Spleen (tissue), 11 donors: ENCODE results near the gene FAM83G. TPM values are rescaled to one million over a fixed set of nuclear protein-coding genes. Genes with fewer than 3 reads are reported as not detected.
A peak's percentile ranks its signal among the peaks of the same experiment; 100 is the strongest.

Source experiments
- DNase-seq: peaks from one replicate; pipeline ENCODE4 v3.0.0-alpha.2; 2020
- H3K27ac ChIP-seq, 8 donors: fragments of 200-600 bp; sonication (generic) in 7 of 8; 1 replicate in 4 of 8; 2 replicates in 4 of 8; pipeline versions ENCODE4 v1.5.0 to v1.8.0; 2016 to 2021; ENCODE audit warnings: inconsistent platforms in 4 of 8, mild to moderate bottlenecking in 4 of 8, moderate library complexity in 1 of 8
- H3K27me3 ChIP-seq, 7 donors: fragments of 200-600 bp; sonication (generic) in 6 of 7; replicated peaks in 1 of 7; 1 replicate in 4 of 7; 2 replicates in 3 of 7; pipeline versions ENCODE4 v1.5.0 to v1.8.0; 2016 to 2021; ENCODE audit warnings: inconsistent platforms in 3 of 7, mild to moderate bottlenecking in 1 of 7
- H3K36me3 ChIP-seq, 6 donors: fragments of 200-600 bp; sonication (generic) in 5 of 6; 1 replicate in 4 of 6; 2 replicates in 2 of 6; pipeline versions ENCODE4 v1.5.0 to v1.8.0; 2016 to 2021; ENCODE audit warnings: inconsistent platforms in 2 of 6
- H3K4me1 ChIP-seq, 6 donors: fragments of 200-600 bp; sonication (generic) in 5 of 6; 1 replicate in 3 of 6; 2 replicates in 3 of 6; pipeline versions ENCODE4 v1.5.0 to v1.8.0; 2016 to 2021; ENCODE audit warnings: inconsistent platforms in 3 of 6
- H3K4me3 ChIP-seq, 8 donors: fragments of 200-600 bp; sonication (generic) in 7 of 8; 1 replicate in 4 of 8; 2 replicates in 4 of 8; pipeline versions ENCODE4 v1.5.0 to v1.8.0; 2016 to 2021; ENCODE audit warnings: inconsistent platforms in 4 of 8, mild to moderate bottlenecking in 4 of 8, moderate library complexity in 2 of 8
- H3K9me3 ChIP-seq, 8 donors: fragments of 200-600 bp; sonication (generic) in 7 of 8; 1 replicate in 4 of 8; 2 replicates in 4 of 8; pipeline versions ENCODE4 v1.5.0 to v1.8.0; 2016 to 2021; ENCODE audit warnings: inconsistent platforms in 4 of 8
- POLR2A ChIP-seq, 3 donors: fragments of 450-650 bp; IDR thresholded peaks; one replicate each; pipeline ENCODE4 v1.5.1; 2017; ENCODE audit warnings: antibody characterized with exemption in 3 of 3, mild to moderate bottlenecking in 1 of 3
- POLR2AphosphoS5 ChIP-seq, 3 donors: sonication (generic); formaldehyde crosslinking; IDR thresholded peaks; one replicate each; pipeline ENCODE4 v1.5.1; 2017; ENCODE audit warnings: antibody characterized with exemption in 3 of 3
- WGBS, 5 donors: extraction: QIAGEN DNeasy Blood & Tissue Kit in 3 of 5; methylation state at CpG; one replicate each; pipeline versions ENCODE4 v1.1.5 to v1.1.7; 2013 to 2018; 5-methylcytosine and 5-hydroxymethylcytosine counted together
- intact Hi-C: fragments of 100-400 bp; cut with DNase I; formaldehyde crosslinking; loops from one replicate; pipeline ENCODE4 v1.15.0; 2023; ENCODE audit warnings: low total_unique reads
- polyA plus RNA-seq, 3 donors: library from polyadenylated mRNA; stranded (reverse); fragments of 200-250 nt; gene quantifications; one replicate each; pipeline ENCODE4 v1.2.1, GENCODE V29; 2013
- total RNA-seq, 7 donors: library from RNA; depleted of rRNA in 3 of 7; stranded (reverse); fragments of >200 nt in 3 of 7; fragmentation: NEBNext Ultra II Directional in 4 of 7; extraction: Animal tissue kit (Norgen Biotek cat#: 25700) in 4 of 7; gene quantifications; one replicate each; pipeline versions ENCODE4 v1.1.0 to v1.2.1, GENCODE V29; 2016 to 2021
- TF ChIP-seq, protein P1 (sequence below), 11 experiments: fragments of 200-600 bp in 7 of 11; fragments of 450-650 bp in 4 of 11; sonication (generic) in 4 of 11; IDR thresholded peaks in 8 of 11; conservative IDR thresholded peaks in 3 of 11; 1 replicate in 7 of 11; 2 replicates in 4 of 11; pipeline versions ENCODE4 v1.4.0 to v1.8.0; 2016 to 2021; ENCODE audit warnings: antibody characterized with exemption in 11 of 11, inconsistent platforms in 4 of 11, mild to moderate bottlenecking in 1 of 11
- donor health status: healthy with polysubstance abuse.
- donor health status: DM: no; HTN: no; CAD: no; lungs with moderate emphysema.
- donor health status: DM: no; HTN: no; CAD: no.
- donor health status: Bipolar disorder and iron deficiency.
- donor health status: healthy.
- donor health status: DM: no; HTN: no; CAD: no.
- donor health status: DM: yes; HTN: yes; CAD: no.

The FAM83G gene
- total and polyA plus RNA-seq, 10 donors: 1.3 to 5.4 (median 4.6) TPM

- H3K9me3 ChIP-seq: no peaks in the 10 kb centered on the region
- peak; percentile 33 for DNase-seq
- TF ChIP-seq POLR2A (IDR thresholded peaks at IDR 0.05) (no peak), POLR2AphosphoS5 (IDR thresholded peaks at IDR 0.05) (no peak)
- TF ChIP-seq, protein P1, sequence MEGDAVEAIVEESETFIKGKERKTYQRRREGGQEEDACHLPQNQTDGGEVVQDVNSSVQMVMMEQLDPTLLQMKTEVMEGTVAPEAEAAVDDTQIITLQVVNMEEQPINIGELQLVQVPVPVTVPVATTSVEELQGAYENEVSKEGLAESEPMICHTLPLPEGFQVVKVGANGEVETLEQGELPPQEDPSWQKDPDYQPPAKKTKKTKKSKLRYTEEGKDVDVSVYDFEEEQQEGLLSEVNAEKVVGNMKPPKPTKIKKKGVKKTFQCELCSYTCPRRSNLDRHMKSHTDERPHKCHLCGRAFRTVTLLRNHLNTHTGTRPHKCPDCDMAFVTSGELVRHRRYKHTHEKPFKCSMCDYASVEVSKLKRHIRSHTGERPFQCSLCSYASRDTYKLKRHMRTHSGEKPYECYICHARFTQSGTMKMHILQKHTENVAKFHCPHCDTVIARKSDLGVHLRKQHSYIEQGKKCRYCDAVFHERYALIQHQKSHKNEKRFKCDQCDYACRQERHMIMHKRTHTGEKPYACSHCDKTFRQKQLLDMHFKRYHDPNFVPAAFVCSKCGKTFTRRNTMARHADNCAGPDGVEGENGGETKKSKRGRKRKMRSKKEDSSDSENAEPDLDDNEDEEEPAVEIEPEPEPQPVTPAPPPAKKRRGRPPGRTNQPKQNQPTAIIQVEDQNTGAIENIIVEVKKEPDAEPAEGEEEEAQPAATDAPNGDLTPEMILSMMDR (IDR thresholded peaks at IDR 0.05 in 8 of 11, conservative IDR thresholded peaks at IDR 0.05 in 3 of 11): no peak
- H3K27me3 ChIP-seq: peaks cover 0 to 5% (median 0%) of the 10 kb centered on the region in 7 donors
- intact Hi-C loops: loop anchor here (10.0 kb wide), 1 partner anchor 66 kb away; no protein-coding TSS in a partner anchor
- H3K4me1 ChIP-seq: no peaks in the 10 kb centered on the region
- 63 to 74% (median 71%) methylated on average over 11 of the region's 11 CpGs for WGBS, 5 donors
- H3K4me3 ChIP-seq: no peak overlapping the region
- H3K27ac ChIP-seq: no peak overlapping the region
- no peaks in the 10 kb centered on the region for H3K36me3 ChIP-seq
Observed at GRCh38 chr17:19010729-19011505, 6.4 kb upstream of the FAM83G start.

DNA sequence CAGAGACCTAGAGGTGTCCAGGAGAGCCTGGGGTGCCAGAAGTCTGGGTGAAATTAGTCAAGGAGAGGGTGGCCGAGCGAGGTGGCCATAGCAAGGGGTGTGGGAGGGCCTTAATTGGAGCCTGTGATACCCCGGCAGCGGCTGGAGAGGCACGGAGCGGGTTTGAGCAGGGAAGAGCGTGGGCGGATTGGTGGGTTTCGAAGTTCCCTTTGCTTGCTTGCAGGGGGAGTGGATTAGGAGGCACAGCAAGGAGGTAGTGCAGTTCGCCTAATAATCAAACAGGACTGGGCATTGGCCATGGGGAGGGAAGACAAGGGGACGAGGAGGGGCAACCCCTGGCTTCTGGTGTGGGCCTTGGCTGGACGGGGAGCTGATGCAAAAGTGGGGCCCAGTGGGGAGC, 5.4 kb upstream of the FAM83G start:
- H3K36me3 ChIP-seq: no peaks in the 10 kb centered on the region
- H3K27ac ChIP-seq: no peak overlapping the region
- 83 to 97% (median 95%) methylated on average over 12 of the region's 12 CpGs for WGBS, 5 donors
- H3K4me1 ChIP-seq: peaks cover 0 to 6% (median 3%) of the 10 kb centered on the region in 6 donors
- DNase-seq: no peak
- H3K4me3 ChIP-seq: no peak overlapping the region
- no peaks in the 10 kb centered on the region for H3K27me3 ChIP-seq
- intact Hi-C loops: loop anchor here (10.0 kb wide), 1 partner anchor 65 kb away; no protein-coding TSS in a partner anchor
- no peak for TF ChIP-seq POLR2AphosphoS5 (IDR thresholded peaks at IDR 0.05)
- no peak for TF ChIP-seq POLR2A (IDR thresholded peaks at IDR 0.05)
- TF ChIP-seq, protein P1 (IDR thresholded peaks at IDR 0.05 in 8 of 11, conservative IDR thresholded peaks at IDR 0.05 in 3 of 11): no peak
- no peaks in the 10 kb centered on the region for H3K9me3 ChIP-seq

DNA sequence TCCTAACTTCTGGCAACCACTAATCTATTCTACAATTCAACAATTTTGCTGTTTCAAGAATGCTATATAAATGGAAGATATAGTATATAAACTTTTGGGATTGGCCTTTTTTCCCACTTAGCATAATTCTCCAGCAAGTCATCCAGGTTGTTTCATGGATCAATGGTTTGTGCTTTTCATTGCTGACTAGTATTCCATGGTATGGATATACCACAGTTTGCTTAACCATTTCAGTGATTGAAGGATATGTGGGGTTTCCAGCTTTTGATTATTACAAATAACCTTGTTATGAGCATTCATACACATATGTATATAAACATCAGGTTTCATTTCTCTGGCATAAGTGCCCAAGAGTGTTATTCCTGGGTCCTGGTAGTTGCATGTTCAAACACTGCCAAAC, 2.1 kb upstream of the FAM83G start:
- no peak for DNase-seq
- Histone ChIP-seq H3K36me3 (no peaks in the 10 kb centered on the region), H3K27me3 (peaks cover 0 to 15% (median 0%) of the 10 kb centered on the region in 7 donors), H3K4me3 (no peak overlapping the region), H3K4me1 (peaks cover 9 to 37% (median 28%) of the 10 kb centered on the region in 6 donors), H3K9me3 (no peaks in the 10 kb centered on the region), H3K27ac (no peak overlapping the region)
- intact Hi-C loops: no loop called here
- no peak for TF ChIP-seq POLR2A (IDR thresholded peaks at IDR 0.05)

GRCh38 chr17:19005789-19006430, 1.3 kb upstream of the FAM83G start:
- Histone ChIP-seq H3K4me1 (peaks cover 9 to 45% (median 31%) of the 10 kb centered on the region in 6 donors), H3K27me3 (peaks cover 0 to 15% (median 0%) of the 10 kb centered on the region in 7 donors), H3K9me3 (no peaks in the 10 kb centered on the region), H3K27ac (peak overlapping the region in 1 of 8 donors; percentile 36), H3K4me3 (no peak overlapping the region), H3K36me3 (no peaks in the 10 kb centered on the region)
- DNase-seq: no peak
- intact Hi-C loops: no loop called here
- no peak for TF ChIP-seq POLR2A (IDR thresholded peaks at IDR 0.05)
- TF ChIP-seq, protein P1 (IDR thresholded peaks at IDR 0.05 in 8 of 11, conservative IDR thresholded peaks at IDR 0.05 in 3 of 11): no peak
- no peak for TF ChIP-seq POLR2AphosphoS5 (IDR thresholded peaks at IDR 0.05)
- 78 to 93% (median 83%) methylated on average over 3 to 4 of the region's 4 CpGs for WGBS, 5 donors
